GM23248 (cell line): Measurements from ENCODE around the gene EDDM13. TPM values are rescaled to one million over a fixed set of nuclear protein-coding genes. Genes with fewer than 3 reads are reported as not detected.

ENCODE experiments used
- DNase-seq: peaks from one replicate; pipeline ENCODE4 v3.0.0-alpha.2; 2015
- H2AFZ ChIP-seq: fragments of 200-600 bp; sonication (generic); 2 replicates; pipeline ENCODE4 v1.6.1; 2016; ENCODE audit warnings: antibody characterized with exemption
- H3F3A ChIP-seq: fragments of 200-600 bp; sonication (generic); 2 replicates; pipeline ENCODE4 v1.6.1; 2016; ENCODE audit warnings: mild to moderate bottlenecking, antibody characterized with exemption, mixed run types; ENCODE audit not compliant: insufficient read depth
- H3K27ac ChIP-seq: fragments of 200-600 bp; sonication (generic); 2 replicates; pipeline ENCODE4 v1.5.1; 2016; ENCODE audit warnings: mild to moderate bottlenecking
- H3K27me3 ChIP-seq: fragments of 200-600 bp; sonication (generic); replicated peaks from 2 replicates; pipeline ENCODE4 v1.6.1; 2016; ENCODE audit warnings: mild to moderate bottlenecking; ENCODE audit not compliant: insufficient read depth
- H3K36me3 ChIP-seq: fragments of 200-600 bp; sonication (generic); 2 replicates; pipeline ENCODE4 v1.6.1; 2016; ENCODE audit warnings: low read depth, mild to moderate bottlenecking
- H3K4me1 ChIP-seq: fragments of 200-600 bp; sonication (generic); 2 replicates; pipeline ENCODE4 v1.6.1; 2016; ENCODE audit warnings: mild to moderate bottlenecking; ENCODE audit not compliant: insufficient read depth
- H3K4me2 ChIP-seq: fragments of 200-600 bp; sonication (generic); one replicate; pipeline ENCODE4 v1.6.1; 2016; ENCODE audit warnings: mild to moderate bottlenecking; ENCODE audit not compliant: unreplicated experiment
- H3K4me3 ChIP-seq: fragments of 200-600 bp; sonication (generic); 2 replicates; pipeline ENCODE4 v1.5.1; 2016; ENCODE audit warnings: mild to moderate bottlenecking
- H3K79me2 ChIP-seq: fragments of 200-600 bp; sonication (generic); 2 replicates; pipeline ENCODE4 v1.6.1; 2016; ENCODE audit warnings: mild to moderate bottlenecking; ENCODE audit not compliant: insufficient read depth
- H3K9ac ChIP-seq: fragments of 200-600 bp; sonication (generic); 2 replicates; pipeline ENCODE4 v1.6.1; 2016; ENCODE audit warnings: mild to moderate bottlenecking
- H3K9me2 ChIP-seq: fragments of 200-600 bp; sonication (generic); 2 replicates; pipeline ENCODE4 v1.6.1; 2016; ENCODE audit warnings: mixed run types, mild to moderate bottlenecking, moderate library complexity; ENCODE audit not compliant: insufficient read depth
- H3K9me3 ChIP-seq: fragments of 200-600 bp; sonication (generic); one replicate; pipeline ENCODE4 v1.6.1; 2017; ENCODE audit warnings: low read depth
- H4K20me1 ChIP-seq: fragments of 200-600 bp; sonication (generic); 2 replicates; pipeline ENCODE4 v1.6.0; 2016; ENCODE audit not compliant: insufficient read depth
- EZH2 ChIP-seq: fragments of 200-600 bp; sonication (generic); IDR thresholded peaks from 2 replicates; pipeline ENCODE4 v1.6.1; 2018; ENCODE audit warnings: antibody characterized with exemption, mild to moderate bottlenecking; ENCODE audit not compliant: insufficient read depth, poor library complexity, severe bottlenecking
- EZH2phosphoT487 ChIP-seq: fragments of 200-600 bp; sonication (generic); IDR thresholded peaks from 2 replicates; pipeline ENCODE4 v1.6.1; 2018; ENCODE audit warnings: antibody characterized with exemption, moderate library complexity, mild to moderate bottlenecking, low read depth; ENCODE audit not compliant: insufficient read depth
- WGBS, 2 experiments: methylation state at CpG; one replicate each; pipeline ENCODE4 v1.1.6; 2015 to 2017; ENCODE audit warnings: low lambda C conversion rate in 2 of 2, low coverage in 1 of 2; ENCODE audit errors: missing lambda C conversion rate in 2 of 2; 5-methylcytosine and 5-hydroxymethylcytosine counted together
- in situ Hi-C: fragments of 300-500 bp; cut with MboI; formaldehyde crosslinking; loops from 2 replicates; pipeline ENCODE4 v1.15.0; 2020
- polyA plus RNA-seq: library from polyadenylated mRNA; unstranded; fragments of >200 nt; fragmentation: Nextera tagmentation; extraction: Ambion mirVana; gene quantifications from 2 replicates; pipeline ENCODE4 v1.2.1, GENCODE V29; 2016
- total RNA-seq: library from RNA; depleted of rRNA; stranded (reverse); fragments of >200 nt; shearing (Covaris generic); gene quantifications from 2 replicates; pipeline ENCODE4 v1.2.3, GENCODE V29; 2014

EDDM13 gene
- total and polyA plus RNA-seq, 2 experiments from 2014 or later: not detected

DNA sequence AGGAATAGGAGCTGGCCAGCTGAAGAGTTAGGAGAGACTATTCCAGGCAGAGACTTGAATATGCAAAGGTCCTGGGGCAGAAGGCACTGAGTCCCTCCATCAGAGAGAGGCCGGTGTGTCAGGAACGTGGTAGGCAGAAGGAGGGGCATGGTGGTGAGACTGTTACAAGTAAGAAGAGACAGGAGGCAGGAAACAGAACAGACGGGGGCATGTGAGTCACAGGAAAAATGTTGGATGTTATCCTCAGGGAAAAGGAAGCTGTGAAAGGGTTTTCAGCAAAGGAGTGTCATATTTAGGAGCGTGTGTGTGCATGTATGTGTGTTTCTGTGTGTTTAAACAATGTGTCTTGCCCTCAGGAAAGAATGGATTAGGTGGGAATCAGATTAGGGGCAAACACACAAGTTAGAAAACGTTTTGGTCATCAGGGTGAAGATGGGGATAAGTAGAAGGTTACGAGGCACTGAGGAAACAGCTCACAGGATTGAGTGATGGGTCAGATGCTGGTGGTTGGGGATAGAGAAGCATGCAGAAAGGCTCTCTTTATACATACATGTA is 1.1 kb downstream of the EDDM13 start:
- in situ Hi-C loops: no loop called here
- no peaks in the 10 kb centered on the region for H3F3A ChIP-seq
- no peak for TF ChIP-seq EZH2
- no peak for TF ChIP-seq EZH2phosphoT487
- WGBS, 2 experiments: 43 to 50% methylated on average over 6 of the region's 6 CpGs
- H3K4me3 ChIP-seq: no peak overlapping the region
- no peak overlapping the region for H3K9ac ChIP-seq
- no peak overlapping the region for H3K4me2 ChIP-seq
- H2AFZ ChIP-seq: no peak overlapping the region
- no peaks in the 10 kb centered on the region for H3K9me3 ChIP-seq
- H3K36me3 ChIP-seq: peaks cover 3% of the 10 kb centered on the region; the same call in 1 of the 2 replicates
- no peak overlapping the region for H3K27ac ChIP-seq
- DNase-seq: peak; percentile 31
- H3K9me2 ChIP-seq: no peaks in the 10 kb centered on the region
- H3K27me3 ChIP-seq: no peaks in the 10 kb centered on the region
- H3K79me2 ChIP-seq: no peaks in the 10 kb centered on the region
- no peaks in the 10 kb centered on the region for H3K4me1 ChIP-seq
- no peaks in the 10 kb centered on the region for H4K20me1 ChIP-seq

- WGBS, 2 experiments: 95 to 96% methylated on average over 4 of the region's 4 CpGs
- H3F3A ChIP-seq: no peaks in the 10 kb centered on the region
Observed at GRCh38 chr19:56282809-56283208, 10.3 kb downstream of the EDDM13 start.

DNA sequence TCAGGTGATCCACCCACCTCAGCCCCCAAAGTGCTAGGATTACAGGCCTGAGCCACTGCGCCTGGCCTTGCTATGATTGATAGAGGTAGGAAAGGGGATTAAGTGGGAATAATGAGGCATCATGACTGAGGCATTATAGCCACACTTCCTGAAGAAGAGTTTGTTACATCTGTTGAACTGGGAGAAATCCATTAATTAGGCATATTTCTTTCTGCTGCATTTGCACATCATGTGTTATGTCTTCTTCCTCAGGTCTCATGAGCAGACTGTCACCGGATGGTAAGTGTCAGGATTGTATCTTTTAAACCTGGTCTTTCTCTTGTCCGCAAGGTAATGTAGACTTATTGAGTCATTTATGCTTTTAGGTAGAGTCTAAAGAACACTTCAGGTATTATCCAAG is 12.2 kb downstream of the EDDM13 start:
- Histone ChIP-seq H2AFZ (no peak overlapping the region), H3F3A (no peaks in the 10 kb centered on the region), H3K27ac (no peak overlapping the region), H3K4me1 (no peaks in the 10 kb centered on the region), H3K36me3 (no peaks in the 10 kb centered on the region), H4K20me1 (no peaks in the 10 kb centered on the region), H3K27me3 (no peaks in the 10 kb centered on the region), H3K9me3 (no peaks in the 10 kb centered on the region), H3K9me2 (no peaks in the 10 kb centered on the region), H3K4me2 (no peak overlapping the region), H3K79me2 (no peaks in the 10 kb centered on the region), H3K9ac (no peak overlapping the region), H3K4me3 (no peak overlapping the region)
- no peak for DNase-seq
- 95 to 97% methylated on average over 3 of the region's 3 CpGs for WGBS, 2 experiments
- in situ Hi-C loops: no loop called here
- no peak for TF ChIP-seq EZH2phosphoT487
- TF ChIP-seq EZH2: no peak

More at GRCh38 chr19:56282809-56283208, 10.3 kb downstream of the EDDM13 start:
- in situ Hi-C loops: no loop called here
- H3K27ac ChIP-seq: no peak overlapping the region
- H3K36me3 ChIP-seq: no peaks in the 10 kb centered on the region
- no peak overlapping the region for H3K9ac ChIP-seq
- H3K4me3 ChIP-seq: no peak overlapping the region
- no peak for DNase-seq
- no peak for TF ChIP-seq EZH2phosphoT487
- no peak for TF ChIP-seq EZH2
- H4K20me1 ChIP-seq: no peaks in the 10 kb centered on the region
- no peak overlapping the region for H3K4me2 ChIP-seq
- H2AFZ ChIP-seq: no peak overlapping the region
- H3K79me2 ChIP-seq: no peaks in the 10 kb centered on the region
- H3K4me1 ChIP-seq: no peaks in the 10 kb centered on the region
- no peaks in the 10 kb centered on the region for H3K9me2 ChIP-seq
- no peaks in the 10 kb centered on the region for H3K9me3 ChIP-seq
- no peaks in the 10 kb centered on the region for H3K27me3 ChIP-seq

- no peak for DNase-seq
- Histone ChIP-seq H4K20me1 (no peaks in the 10 kb centered on the region), H3K4me1 (no peaks in the 10 kb centered on the region), H3K79me2 (no peaks in the 10 kb centered on the region), H3K9me2 (no peaks in the 10 kb centered on the region), H3K27me3 (no peaks in the 10 kb centered on the region), H3K27ac (no peak overlapping the region), H3K9me3 (no peaks in the 10 kb centered on the region), H2AFZ (no peak overlapping the region), H3F3A (no peaks in the 10 kb centered on the region), H3K4me2 (no peak overlapping the region), H3K9ac (no peak overlapping the region), H3K4me3 (no peak overlapping the region), H3K36me3 (no peaks in the 10 kb centered on the region)
- TF ChIP-seq EZH2 (no peak), EZH2phosphoT487 (no peak)
- in situ Hi-C loops: no loop called here
Observed at GRCh38 chr19:56290104-56290503, 17.6 kb downstream of the EDDM13 start.

DNA sequence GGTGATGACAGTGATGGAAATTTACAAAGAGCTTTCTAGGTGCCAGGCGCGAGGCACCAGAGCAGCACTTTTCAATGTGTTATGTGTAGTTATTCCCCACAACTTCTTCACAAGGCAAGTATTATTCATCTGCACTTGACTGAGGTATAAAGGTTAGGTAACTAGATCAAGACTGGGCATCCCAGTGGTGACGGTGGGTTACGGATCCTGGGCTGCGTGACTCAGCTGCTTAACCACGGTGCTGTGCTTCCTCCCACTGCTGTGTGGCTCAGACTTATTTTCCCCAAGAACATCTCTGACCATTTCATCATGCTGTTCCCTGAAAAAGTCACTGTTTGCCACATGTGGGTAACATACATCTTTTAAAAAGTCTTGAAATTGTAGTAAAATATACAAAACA is 19.3 kb downstream of the EDDM13 start:
- Histone ChIP-seq H3K79me2 (no peaks in the 10 kb centered on the region), H3K4me3 (no peak overlapping the region), H2AFZ (no peak overlapping the region), H3K27ac (no peak overlapping the region), H3K9ac (no peak overlapping the region), H3K9me3 (no peaks in the 10 kb centered on the region), H3K9me2 (no peaks in the 10 kb centered on the region), H3K4me1 (no peaks in the 10 kb centered on the region), H3K27me3 (no peaks in the 10 kb centered on the region), H3K4me2 (no peak overlapping the region), H3F3A (no peaks in the 10 kb centered on the region), H3K36me3 (no peaks in the 10 kb centered on the region), H4K20me1 (no peaks in the 10 kb centered on the region)
- TF ChIP-seq EZH2 (no peak), EZH2phosphoT487 (no peak)
- 94 to 98% methylated on average over 6 of the region's 6 CpGs for WGBS, 2 experiments
- DNase-seq: no peak
- in situ Hi-C loops: no loop called here
